Panc1 (cell line): ENCODE measurements around the gene HSPA4.

ENCODE experiments used
- POLR2AphosphoS5 ChIP-seq: IDR thresholded peaks from 2 replicates; pipeline ENCODE4 v1.6.1; 2012; ENCODE audit warnings: mild to moderate bottlenecking, low read depth, low read length, moderate library complexity
- TF ChIP-seq, protein P1 (sequence below): fragments of 450-650 bp; IDR thresholded peaks from 2 replicates; pipeline ENCODE4 v1.5.1; 2017; ENCODE audit warnings: mild to moderate bottlenecking

DNA sequence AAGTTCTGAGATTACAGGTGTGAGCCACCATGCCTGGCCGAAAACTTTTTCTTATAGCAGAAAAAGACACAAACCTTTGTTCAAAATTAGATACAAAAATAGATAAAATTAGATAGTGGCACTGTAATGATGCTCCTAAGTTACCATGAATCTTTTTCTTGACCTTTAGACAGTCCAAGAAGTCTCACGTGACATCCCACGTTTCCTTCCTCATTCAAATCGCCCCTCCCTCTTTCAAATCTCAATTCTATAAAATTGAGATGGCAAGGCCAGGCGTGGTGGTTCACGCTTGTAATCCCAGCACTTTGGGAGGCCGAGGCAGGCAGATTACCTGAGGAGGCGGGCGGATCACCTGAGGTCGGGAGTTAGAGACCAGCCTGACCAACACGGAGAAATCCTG lies 17.7 kb upstream of the HSPA4 start:
- TF ChIP-seq, protein P1, sequence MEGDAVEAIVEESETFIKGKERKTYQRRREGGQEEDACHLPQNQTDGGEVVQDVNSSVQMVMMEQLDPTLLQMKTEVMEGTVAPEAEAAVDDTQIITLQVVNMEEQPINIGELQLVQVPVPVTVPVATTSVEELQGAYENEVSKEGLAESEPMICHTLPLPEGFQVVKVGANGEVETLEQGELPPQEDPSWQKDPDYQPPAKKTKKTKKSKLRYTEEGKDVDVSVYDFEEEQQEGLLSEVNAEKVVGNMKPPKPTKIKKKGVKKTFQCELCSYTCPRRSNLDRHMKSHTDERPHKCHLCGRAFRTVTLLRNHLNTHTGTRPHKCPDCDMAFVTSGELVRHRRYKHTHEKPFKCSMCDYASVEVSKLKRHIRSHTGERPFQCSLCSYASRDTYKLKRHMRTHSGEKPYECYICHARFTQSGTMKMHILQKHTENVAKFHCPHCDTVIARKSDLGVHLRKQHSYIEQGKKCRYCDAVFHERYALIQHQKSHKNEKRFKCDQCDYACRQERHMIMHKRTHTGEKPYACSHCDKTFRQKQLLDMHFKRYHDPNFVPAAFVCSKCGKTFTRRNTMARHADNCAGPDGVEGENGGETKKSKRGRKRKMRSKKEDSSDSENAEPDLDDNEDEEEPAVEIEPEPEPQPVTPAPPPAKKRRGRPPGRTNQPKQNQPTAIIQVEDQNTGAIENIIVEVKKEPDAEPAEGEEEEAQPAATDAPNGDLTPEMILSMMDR = no peak
- TF ChIP-seq POLR2AphosphoS5 = no peak
